Keratinocyte (primary cell): ENCODE results near the gene SMYD3. TPM values are rescaled to one million over a fixed set of nuclear protein-coding genes. Genes with fewer than 3 reads are reported as not detected.

Source experiments
- DNase-seq: peaks from one replicate; pipeline ENCODE4 v3.0.0-alpha.2; 2011; ENCODE audit warnings: low read depth, missing footprints, low spot score
- FAIRE-seq: peaks from 2 replicates; lab custom pipeline; 2011; peaks lifted over from hg19 to GRCh38; lab: Jason Lieb, UNC
- H2AFZ ChIP-seq: 2 replicates; pipeline ENCODE4 v1.6.0; 2012; ENCODE audit warnings: low read length, control low read depth, inconsistent platforms; ENCODE audit not compliant: control insufficient read depth
- H3K27ac ChIP-seq: 2 replicates; pipeline ENCODE4 v1.5.1; 2011; ENCODE audit warnings: low read length; ENCODE audit not compliant: control insufficient read depth, insufficient read depth
- H3K27me3 ChIP-seq: 3 replicates; pipeline ENCODE4 v1.6.0; 2011; ENCODE audit warnings: low read length; ENCODE audit not compliant: control insufficient read depth, insufficient read depth; ENCODE audit errors: extremely low read depth
- H3K36me3 ChIP-seq, 2 experiments: 2 replicates in 1 of 2; 3 replicates in 1 of 2; pipeline ENCODE4 v1.5.1; 2011; ENCODE audit warnings: low read length in 2 of 2, mild to moderate bottlenecking in 1 of 2; ENCODE audit not compliant: control insufficient read depth in 2 of 2, insufficient read depth in 2 of 2; ENCODE audit errors: extremely low read depth in 1 of 2
- H3K4me1 ChIP-seq: 3 replicates; pipeline ENCODE4 v1.5.1; 2011; ENCODE audit warnings: low read length; ENCODE audit not compliant: control insufficient read depth, insufficient read depth; ENCODE audit errors: extremely low read depth
- H3K4me2 ChIP-seq: 3 replicates; pipeline ENCODE4 v1.6.0; 2011; ENCODE audit warnings: low read depth, low read length; ENCODE audit not compliant: control insufficient read depth, insufficient read depth; ENCODE audit errors: extremely low read depth
- H3K4me3 ChIP-seq, 3 experiments: fragments of 200-600 bp in 1 of 3; sonication (generic) in 1 of 3; 2 replicates in 2 of 3; 3 replicates in 1 of 3; pipeline ENCODE4 v1.5.1; 2011 to 2016; ENCODE audit warnings: low read length in 3 of 3, mild to moderate bottlenecking in 3 of 3, control low read depth in 2 of 3, inconsistent platforms in 1 of 3, low read depth in 1 of 3, mixed read lengths in 1 of 3, mixed run types in 1 of 3, moderate library complexity in 1 of 3; ENCODE audit not compliant: control insufficient read depth in 2 of 3, insufficient read depth in 2 of 3; ENCODE audit errors: extremely low read depth in 1 of 3
- H3K79me2 ChIP-seq: 2 replicates; pipeline ENCODE4 v1.6.0; 2012; ENCODE audit warnings: low read length; ENCODE audit not compliant: control insufficient read depth, insufficient read depth
- H3K9ac ChIP-seq: 3 replicates; pipeline ENCODE4 v1.6.0; 2011; ENCODE audit warnings: low read length; ENCODE audit not compliant: control insufficient read depth, insufficient read depth; ENCODE audit errors: extremely low read depth
- H3K9me1 ChIP-seq: 3 replicates; pipeline ENCODE4 v1.6.0; 2011; ENCODE audit warnings: low read length; ENCODE audit not compliant: control insufficient read depth, insufficient read depth; ENCODE audit errors: extremely low read depth
- H3K9me3 ChIP-seq: 2 replicates; pipeline ENCODE4 v1.5.1; 2012; ENCODE audit warnings: low read depth, low read length; ENCODE audit not compliant: control insufficient read depth
- H4K20me1 ChIP-seq: 3 replicates; pipeline ENCODE4 v1.6.0; 2011; ENCODE audit warnings: low read length; ENCODE audit not compliant: control insufficient read depth, insufficient read depth; ENCODE audit errors: extremely low read depth
- EZH2 ChIP-seq: IDR thresholded peaks from one replicate; pipeline ENCODE4 v1.6.1; 2012; ENCODE audit warnings: inconsistent platforms, mild to moderate bottlenecking, low read length, moderate library complexity
- dilution Hi-C: fragments of 300-500 bp; cut with MboI; formaldehyde crosslinking; loops from one replicate; pipeline ENCODE4 v1.7.0; 2020; ENCODE audit warnings: low sequenced_read_pairs; ENCODE audit not compliant: extremely low pct_ligation_motif_present
- polyA plus RNA-seq, 5 experiments: library from polyadenylated mRNA; depleted of rRNA in 3 of 5; stranded (reverse) in 3 of 5; stranded (forward) in 1 of 5; unstranded in 1 of 5; fragments of >200 nt; gene quantifications; 1 replicate in 1 of 5; 2 replicates in 3 of 5; 3 replicates in 1 of 5; pipeline versions ENCODE4 v1.2.1 to v1.2.3, GENCODE V29; 2011 to 2012; ENCODE audit warnings: missing spikeins in 2 of 5, low read depth in 1 of 5, low replicate concordance in 1 of 5
- TF ChIP-seq, protein P1 (sequence below), 3 experiments: IDR thresholded peaks in 1 of 3; conservative IDR thresholded peaks in 1 of 3; optimal IDR thresholded peaks in 1 of 3; 2 replicates in 2 of 3; 3 replicates in 1 of 3; pipeline versions ENCODE3 to v1.5.1; 2011; ENCODE audit warnings: low read length in 3 of 3, mild to moderate bottlenecking in 3 of 3, moderate library complexity in 2 of 3, control low read depth in 1 of 3, inconsistent platforms in 1 of 3; ENCODE audit not compliant: insufficient read depth in 2 of 3; ENCODE audit errors: extremely low read depth in 1 of 3

SMYD3 gene
- polyA plus RNA-seq, 1 donor (not counting 4 experiments of a cell fraction or from before 2014, with no cell fraction given) = 31.0 TPM

DNA sequence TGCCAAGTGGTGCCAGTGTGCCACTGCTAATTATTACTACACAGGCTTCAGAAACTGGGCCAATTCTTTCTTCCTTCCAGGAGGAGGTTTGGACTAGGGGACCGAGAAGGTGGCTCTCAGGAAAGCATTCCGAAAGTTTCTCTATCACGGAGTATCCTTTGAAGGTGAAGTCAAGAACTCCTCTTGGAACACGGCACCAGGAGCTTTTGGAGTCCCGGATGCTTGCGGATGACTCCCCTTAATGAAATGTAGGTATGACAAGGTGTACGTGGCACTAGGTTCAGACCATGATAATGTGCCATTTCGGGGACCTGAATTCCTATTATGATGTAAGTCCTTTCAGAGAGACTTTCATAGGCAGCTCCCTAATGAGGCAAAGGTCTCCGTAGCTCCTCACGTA, 718.2 kb downstream of the SMYD3 start:
- Histone ChIP-seq H4K20me1 (no peaks in the 10 kb centered on the region), H2AFZ (no peak overlapping the region), H3K27me3 (no peaks in the 10 kb centered on the region), H3K4me3 (no peak overlapping the region), H3K36me3 (no peaks in the 10 kb centered on the region), H3K79me2 (no peaks in the 10 kb centered on the region), H3K9me3 (no peaks in the 10 kb centered on the region), H3K9me1 (no peaks in the 10 kb centered on the region), H3K27ac (no peak overlapping the region), H3K4me1 (peaks cover 9% of the 10 kb centered on the region), H3K9ac (no peak overlapping the region), H3K4me2 (no peak overlapping the region)
- FAIRE-seq (no peak), DNase-seq (no peak)
- TF ChIP-seq, protein P1, sequence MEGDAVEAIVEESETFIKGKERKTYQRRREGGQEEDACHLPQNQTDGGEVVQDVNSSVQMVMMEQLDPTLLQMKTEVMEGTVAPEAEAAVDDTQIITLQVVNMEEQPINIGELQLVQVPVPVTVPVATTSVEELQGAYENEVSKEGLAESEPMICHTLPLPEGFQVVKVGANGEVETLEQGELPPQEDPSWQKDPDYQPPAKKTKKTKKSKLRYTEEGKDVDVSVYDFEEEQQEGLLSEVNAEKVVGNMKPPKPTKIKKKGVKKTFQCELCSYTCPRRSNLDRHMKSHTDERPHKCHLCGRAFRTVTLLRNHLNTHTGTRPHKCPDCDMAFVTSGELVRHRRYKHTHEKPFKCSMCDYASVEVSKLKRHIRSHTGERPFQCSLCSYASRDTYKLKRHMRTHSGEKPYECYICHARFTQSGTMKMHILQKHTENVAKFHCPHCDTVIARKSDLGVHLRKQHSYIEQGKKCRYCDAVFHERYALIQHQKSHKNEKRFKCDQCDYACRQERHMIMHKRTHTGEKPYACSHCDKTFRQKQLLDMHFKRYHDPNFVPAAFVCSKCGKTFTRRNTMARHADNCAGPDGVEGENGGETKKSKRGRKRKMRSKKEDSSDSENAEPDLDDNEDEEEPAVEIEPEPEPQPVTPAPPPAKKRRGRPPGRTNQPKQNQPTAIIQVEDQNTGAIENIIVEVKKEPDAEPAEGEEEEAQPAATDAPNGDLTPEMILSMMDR (optimal IDR thresholded peaks at IDR 0.05 in 1 of 3, IDR thresholded peaks at IDR 0.05 in 1 of 3, conservative IDR thresholded peaks at IDR 0.05 in 1 of 3; ENCODE audit: extremely low read depth in 1 of 3, insufficient read depth in 2 of 3, low read length in 3 of 3) = no peak
- no peak for TF ChIP-seq EZH2
- dilution Hi-C loops = no loop called here

DNA sequence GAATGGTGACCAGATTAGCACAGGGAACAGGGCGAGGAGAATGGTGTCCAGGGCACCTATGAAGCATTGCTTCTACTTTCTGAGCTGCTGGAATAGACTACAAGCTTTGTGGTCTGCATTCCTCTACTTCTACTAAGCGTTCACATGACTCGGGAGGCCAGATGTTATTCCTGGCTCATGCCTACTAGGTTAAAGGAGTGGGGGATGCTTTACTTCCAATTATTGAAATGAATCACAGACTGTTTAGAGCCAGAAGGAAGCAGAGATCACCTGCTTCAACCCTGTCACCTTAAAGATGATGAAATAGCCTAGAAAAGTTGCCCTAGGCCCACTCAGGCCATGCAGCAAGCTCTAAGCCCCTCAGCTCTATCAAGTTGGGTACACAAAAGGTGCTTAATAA, 718.8 kb downstream of the SMYD3 start:
- no peaks in the 10 kb centered on the region for H3K9me3 ChIP-seq
- no peaks in the 10 kb centered on the region for H3K9me1 ChIP-seq
- FAIRE-seq = peak; percentile 68
- H3K4me2 ChIP-seq = no peak overlapping the region
- dilution Hi-C loops = no loop called here
- TF ChIP-seq, protein P1 (optimal IDR thresholded peaks at IDR 0.05 in 1 of 3, IDR thresholded peaks at IDR 0.05 in 1 of 3, conservative IDR thresholded peaks at IDR 0.05 in 1 of 3; ENCODE audit: extremely low read depth in 1 of 3, insufficient read depth in 2 of 3, low read length in 3 of 3) = no peak
- TF ChIP-seq EZH2 = no peak
- H3K36me3 ChIP-seq = no peaks in the 10 kb centered on the region
- H2AFZ ChIP-seq = peak overlapping the region; percentile 57
- no peaks in the 10 kb centered on the region for H3K79me2 ChIP-seq
- H3K9ac ChIP-seq = peak overlapping the region; percentile 1
- H3K27me3 ChIP-seq = no peaks in the 10 kb centered on the region
- no peaks in the 10 kb centered on the region for H4K20me1 ChIP-seq
- H3K27ac ChIP-seq = peak overlapping the region; percentile 37
- H3K4me3 ChIP-seq = no peak overlapping the region
- DNase-seq = peak; percentile 56
- H3K4me1 ChIP-seq = peaks cover 9% of the 10 kb centered on the region
